K562 (cell line): ENCODE results near the gene LMOD1. TPM values are rescaled to one million over a fixed set of nuclear protein-coding genes. Genes with fewer than 3 reads are reported as not detected.

Source experiments
- CEBPG ChIP-seq, 3 experiments: fragments of 200-800 bp in 1 of 3; sonication (Bioruptor generic) in 1 of 3; sonication (generic) in 1 of 3; formaldehyde crosslinking in 1 of 3; IDR thresholded peaks in 2 of 3; conservative IDR thresholded peaks in 1 of 3; 2 replicates each; pipeline versions ENCODE4 v1.6.1 to v1.8.0; 2016 to 2022; ENCODE audit warnings: missing compliant biosample characterization in 2 of 3, missing genetic modification characterization in 2 of 3, mild to moderate bottlenecking in 1 of 3, missing genetic modification reagents in 1 of 3
- CTBP1 ChIP-seq: fragments of 450-650 bp; IDR thresholded peaks from 2 replicates; pipeline ENCODE4 v1.6.1; 2016; ENCODE audit warnings: borderline replicate concordance
- ELF1 ChIP-seq: fragments of 200-800 bp; sonication (Bioruptor generic); IDR thresholded peaks from 2 replicates; pipeline ENCODE4 v1.6.1; 2016; ENCODE audit warnings: missing genetic modification characterization, missing compliant biosample characterization
- HEY1 ChIP-seq: fragments of 250-450 bp; sonication (Bioruptor Pico); IDR thresholded peaks from 2 replicates; pipeline ENCODE4 v1.5.0; 2020; ENCODE audit warnings: mild to moderate bottlenecking, moderate library complexity, borderline replicate concordance
- KDM4B ChIP-seq, 2 experiments: fragments of 450-650 bp in 1 of 2; sonication (generic) in 1 of 2; IDR thresholded peaks; 2 replicates each; pipeline ENCODE4 v1.6.1; 2016 to 2017; ENCODE audit warnings: borderline replicate concordance in 2 of 2, antibody characterized with exemption in 1 of 2, low read depth in 1 of 2, mild to moderate bottlenecking in 1 of 2
- KLF10 ChIP-seq: fragments of 250-450 bp; sonication (Bioruptor Pico); IDR thresholded peaks from 2 replicates; pipeline ENCODE4 v1.6.1; 2021; ENCODE audit warnings: matching md5 sums
- LCOR ChIP-seq: sonication (generic); formaldehyde crosslinking; IDR thresholded peaks from 2 replicates; pipeline ENCODE4 v1.8.0; 2022; ENCODE audit warnings: mild to moderate bottlenecking, missing genetic modification reagents
- MAFK ChIP-seq: IDR thresholded peaks from 2 replicates; pipeline ENCODE4 v1.6.1; 2011; ENCODE audit warnings: low read length, improper control_type of control experiment
- NELFE ChIP-seq: IDR thresholded peaks from 2 replicates; pipeline ENCODE4 v1.6.1; 2011; ENCODE audit warnings: mild to moderate bottlenecking; ENCODE audit not compliant: insufficient read depth, insufficient read length
- SOX6 ChIP-seq: fragments of 450-650 bp; IDR thresholded peaks from 2 replicates; pipeline ENCODE4 v1.6.1; 2014; ENCODE audit warnings: mild to moderate bottlenecking
- ZSCAN29 ChIP-seq: fragments of 450-650 bp; IDR thresholded peaks from 2 replicates; pipeline ENCODE4 v1.6.1; 2017
- polyA plus RNA-seq, 8 experiments: library from polyadenylated mRNA; depleted of rRNA in 4 of 8; stranded (reverse) in 5 of 8; unstranded in 3 of 8; fragments of >200 nt; fragmentation: Nextera tagmentation in 2 of 8; fragmentation: Illumina TruSeq in 1 of 8; extraction: Ambion mirVana in 2 of 8; extraction: Trizol in 1 of 8; gene quantifications; 2 replicates each; pipeline versions ENCODE4 v1.2.1 to v1.2.3, GENCODE V29; 2011 to 2014; ENCODE audit warnings: inconsistent platforms in 1 of 8, missing spikeins in 1 of 8
- total RNA-seq, 7 experiments: library from RNA; depleted of rRNA in 6 of 7; stranded (reverse); fragments of >200 nt in 6 of 7; fragmentation: Illumina TruSeq in 2 of 7; extraction: Trizol in 2 of 7; gene quantifications; 2 replicates each; pipeline versions ENCODE4 v1.2.1 to v1.2.3, GENCODE V29; 2011 to 2021; ENCODE audit warnings: low replicate concordance in 1 of 7
- TF ChIP-seq, protein P1 (sequence below): sonication (generic); formaldehyde crosslinking; IDR thresholded peaks from 2 replicates; pipeline ENCODE4 v1.8.0; 2022; ENCODE audit warnings: mild to moderate bottlenecking, missing genetic modification reagents
- TF ChIP-seq, protein P2 (sequence below): sonication (generic); formaldehyde crosslinking; IDR thresholded peaks from 2 replicates; pipeline ENCODE4 v1.4.0; 2020; ENCODE audit warnings: mild to moderate bottlenecking, missing genetic modification reagents
- TF ChIP-seq, protein P3 (sequence below): IDR thresholded peaks from 2 replicates; pipeline ENCODE4 v1.6.1; 2014; ENCODE audit warnings: antibody characterized with exemption
- TF ChIP-seq, protein P4 (sequence below): fragments of 450-650 bp; IDR thresholded peaks from 2 replicates; pipeline ENCODE4 v1.6.1; 2014; ENCODE audit warnings: low read depth, mild to moderate bottlenecking, moderate library complexity, borderline replicate concordance
- TF ChIP-seq, protein P5 (sequence below): IDR thresholded peaks from 2 replicates; pipeline ENCODE4 v1.6.1; 2011; ENCODE audit not compliant: insufficient read length; ENCODE audit errors: extremely low read depth

The LMOD1 gene
- total and polyA plus RNA-seq, 9 of the 15 experiments (the other 6 are each of a cell fraction or from before 2014, with no cell fraction given), result 0.03 to 0.54 (median 0.38) TPM; not detected in 1

DNA sequence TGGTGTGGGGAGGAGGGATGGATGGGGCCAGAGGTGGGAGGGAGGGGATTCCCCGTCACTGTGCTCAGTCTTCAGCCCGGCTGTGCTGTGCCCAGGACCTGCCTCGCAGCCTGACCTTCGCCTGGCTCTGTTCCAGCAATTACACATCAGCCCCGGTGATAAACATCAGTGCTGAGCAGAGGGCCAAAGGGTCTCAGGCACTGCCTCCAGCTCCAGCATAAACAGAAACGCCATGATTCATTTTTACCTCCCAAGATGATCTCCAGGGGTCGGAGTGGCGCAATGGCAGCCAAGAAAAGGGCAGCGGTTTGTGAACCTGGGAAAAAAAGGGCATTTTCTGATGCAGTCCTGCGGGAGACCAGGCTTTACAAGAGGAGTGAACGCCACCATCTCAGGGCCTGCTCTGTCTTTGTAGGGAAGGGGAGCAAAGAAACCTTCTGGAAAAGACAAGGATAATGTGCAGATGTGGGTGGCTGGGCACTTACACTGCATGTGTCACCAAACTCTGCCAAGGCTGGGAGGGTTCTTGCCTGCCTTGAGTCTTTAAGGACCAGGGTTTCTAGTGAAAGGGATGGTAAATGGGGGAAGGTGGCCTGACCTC lies 29.6 kb downstream of the LMOD1 start (continued):
- TF ChIP-seq, protein P1, sequence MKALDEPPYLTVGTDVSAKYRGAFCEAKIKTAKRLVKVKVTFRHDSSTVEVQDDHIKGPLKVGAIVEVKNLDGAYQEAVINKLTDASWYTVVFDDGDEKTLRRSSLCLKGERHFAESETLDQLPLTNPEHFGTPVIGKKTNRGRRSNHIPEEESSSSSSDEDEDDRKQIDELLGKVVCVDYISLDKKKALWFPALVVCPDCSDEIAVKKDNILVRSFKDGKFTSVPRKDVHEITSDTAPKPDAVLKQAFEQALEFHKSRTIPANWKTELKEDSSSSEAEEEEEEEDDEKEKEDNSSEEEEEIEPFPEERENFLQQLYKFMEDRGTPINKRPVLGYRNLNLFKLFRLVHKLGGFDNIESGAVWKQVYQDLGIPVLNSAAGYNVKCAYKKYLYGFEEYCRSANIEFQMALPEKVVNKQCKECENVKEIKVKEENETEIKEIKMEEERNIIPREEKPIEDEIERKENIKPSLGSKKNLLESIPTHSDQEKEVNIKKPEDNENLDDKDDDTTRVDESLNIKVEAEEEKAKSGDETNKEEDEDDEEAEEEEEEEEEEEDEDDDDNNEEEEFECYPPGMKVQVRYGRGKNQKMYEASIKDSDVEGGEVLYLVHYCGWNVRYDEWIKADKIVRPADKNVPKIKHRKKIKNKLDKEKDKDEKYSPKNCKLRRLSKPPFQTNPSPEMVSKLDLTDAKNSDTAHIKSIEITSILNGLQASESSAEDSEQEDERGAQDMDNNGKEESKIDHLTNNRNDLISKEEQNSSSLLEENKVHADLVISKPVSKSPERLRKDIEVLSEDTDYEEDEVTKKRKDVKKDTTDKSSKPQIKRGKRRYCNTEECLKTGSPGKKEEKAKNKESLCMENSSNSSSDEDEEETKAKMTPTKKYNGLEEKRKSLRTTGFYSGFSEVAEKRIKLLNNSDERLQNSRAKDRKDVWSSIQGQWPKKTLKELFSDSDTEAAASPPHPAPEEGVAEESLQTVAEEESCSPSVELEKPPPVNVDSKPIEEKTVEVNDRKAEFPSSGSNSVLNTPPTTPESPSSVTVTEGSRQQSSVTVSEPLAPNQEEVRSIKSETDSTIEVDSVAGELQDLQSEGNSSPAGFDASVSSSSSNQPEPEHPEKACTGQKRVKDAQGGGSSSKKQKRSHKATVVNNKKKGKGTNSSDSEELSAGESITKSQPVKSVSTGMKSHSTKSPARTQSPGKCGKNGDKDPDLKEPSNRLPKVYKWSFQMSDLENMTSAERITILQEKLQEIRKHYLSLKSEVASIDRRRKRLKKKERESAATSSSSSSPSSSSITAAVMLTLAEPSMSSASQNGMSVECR (CRISPR knock-in tag), result no peak
- no peak for TF ChIP-seq LCOR
- no peak for TF ChIP-seq NELFE
- no peak for TF ChIP-seq KLF10 (CRISPR knock-in tag)
- TF ChIP-seq, protein P2, sequence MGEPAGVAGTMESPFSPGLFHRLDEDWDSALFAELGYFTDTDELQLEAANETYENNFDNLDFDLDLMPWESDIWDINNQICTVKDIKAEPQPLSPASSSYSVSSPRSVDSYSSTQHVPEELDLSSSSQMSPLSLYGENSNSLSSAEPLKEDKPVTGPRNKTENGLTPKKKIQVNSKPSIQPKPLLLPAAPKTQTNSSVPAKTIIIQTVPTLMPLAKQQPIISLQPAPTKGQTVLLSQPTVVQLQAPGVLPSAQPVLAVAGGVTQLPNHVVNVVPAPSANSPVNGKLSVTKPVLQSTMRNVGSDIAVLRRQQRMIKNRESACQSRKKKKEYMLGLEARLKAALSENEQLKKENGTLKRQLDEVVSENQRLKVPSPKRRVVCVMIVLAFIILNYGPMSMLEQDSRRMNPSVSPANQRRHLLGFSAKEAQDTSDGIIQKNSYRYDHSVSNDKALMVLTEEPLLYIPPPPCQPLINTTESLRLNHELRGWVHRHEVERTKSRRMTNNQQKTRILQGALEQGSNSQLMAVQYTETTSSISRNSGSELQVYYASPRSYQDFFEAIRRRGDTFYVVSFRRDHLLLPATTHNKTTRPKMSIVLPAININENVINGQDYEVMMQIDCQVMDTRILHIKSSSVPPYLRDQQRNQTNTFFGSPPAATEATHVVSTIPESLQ (CRISPR knock-in tag), result no peak
- TF ChIP-seq, protein P3, sequence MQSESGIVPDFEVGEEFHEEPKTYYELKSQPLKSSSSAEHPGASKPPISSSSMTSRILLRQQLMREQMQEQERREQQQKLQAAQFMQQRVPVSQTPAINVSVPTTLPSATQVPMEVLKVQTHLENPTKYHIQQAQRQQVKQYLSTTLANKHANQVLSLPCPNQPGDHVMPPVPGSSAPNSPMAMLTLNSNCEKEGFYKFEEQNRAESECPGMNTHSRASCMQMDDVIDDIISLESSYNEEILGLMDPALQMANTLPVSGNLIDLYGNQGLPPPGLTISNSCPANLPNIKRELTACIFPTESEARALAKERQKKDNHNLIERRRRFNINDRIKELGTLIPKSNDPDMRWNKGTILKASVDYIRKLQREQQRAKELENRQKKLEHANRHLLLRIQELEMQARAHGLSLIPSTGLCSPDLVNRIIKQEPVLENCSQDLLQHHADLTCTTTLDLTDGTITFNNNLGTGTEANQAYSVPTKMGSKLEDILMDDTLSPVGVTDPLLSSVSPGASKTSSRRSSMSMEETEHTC, result no peak
- no peak for TF ChIP-seq HEY1 (CRISPR knock-in tag)
- no peak for TF ChIP-seq KDM4B (IDR thresholded peaks at IDR 0.05; ENCODE audit: borderline replicate concordance in 2 of 2, low read depth in 1 of 2)
- TF ChIP-seq, protein P4, sequence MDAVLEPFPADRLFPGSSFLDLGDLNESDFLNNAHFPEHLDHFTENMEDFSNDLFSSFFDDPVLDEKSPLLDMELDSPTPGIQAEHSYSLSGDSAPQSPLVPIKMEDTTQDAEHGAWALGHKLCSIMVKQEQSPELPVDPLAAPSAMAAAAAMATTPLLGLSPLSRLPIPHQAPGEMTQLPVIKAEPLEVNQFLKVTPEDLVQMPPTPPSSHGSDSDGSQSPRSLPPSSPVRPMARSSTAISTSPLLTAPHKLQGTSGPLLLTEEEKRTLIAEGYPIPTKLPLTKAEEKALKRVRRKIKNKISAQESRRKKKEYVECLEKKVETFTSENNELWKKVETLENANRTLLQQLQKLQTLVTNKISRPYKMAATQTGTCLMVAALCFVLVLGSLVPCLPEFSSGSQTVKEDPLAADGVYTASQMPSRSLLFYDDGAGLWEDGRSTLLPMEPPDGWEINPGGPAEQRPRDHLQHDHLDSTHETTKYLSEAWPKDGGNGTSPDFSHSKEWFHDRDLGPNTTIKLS, result no peak
- TF ChIP-seq MAFK, result peak; percentile 22; the same call in 1 of the 2 replicates
- TF ChIP-seq, protein P5, sequence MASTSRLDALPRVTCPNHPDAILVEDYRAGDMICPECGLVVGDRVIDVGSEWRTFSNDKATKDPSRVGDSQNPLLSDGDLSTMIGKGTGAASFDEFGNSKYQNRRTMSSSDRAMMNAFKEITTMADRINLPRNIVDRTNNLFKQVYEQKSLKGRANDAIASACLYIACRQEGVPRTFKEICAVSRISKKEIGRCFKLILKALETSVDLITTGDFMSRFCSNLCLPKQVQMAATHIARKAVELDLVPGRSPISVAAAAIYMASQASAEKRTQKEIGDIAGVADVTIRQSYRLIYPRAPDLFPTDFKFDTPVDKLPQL, result no peak
- TF ChIP-seq CTBP1, result peak; percentile 55; the same call in 1 of the 2 replicates
- TF ChIP-seq CEBPG (CRISPR knock-in tag; IDR thresholded peaks at IDR 0.05), result 0 out of 2 replicates have a peak, but pooled peaks have one; percentile 26
- TF ChIP-seq CEBPG (tag; conservative IDR thresholded peaks at IDR 0.05 in 1 of 2, IDR thresholded peaks at IDR 0.05 in 1 of 2), result peak; percentile 64 to 66; a peak in 3 of 4 replicates
- TF ChIP-seq ZSCAN29, result no peak
- peak; percentile 37; the same call in 1 of the 2 replicates for TF ChIP-seq SOX6
- no peak for TF ChIP-seq ELF1 (tag)
